ENCODE measurements around the gene IGSF6.
A peak's percentile ranks its signal among the peaks of the same experiment; 100 is the strongest.

The IGSF6 gene

DNA sequence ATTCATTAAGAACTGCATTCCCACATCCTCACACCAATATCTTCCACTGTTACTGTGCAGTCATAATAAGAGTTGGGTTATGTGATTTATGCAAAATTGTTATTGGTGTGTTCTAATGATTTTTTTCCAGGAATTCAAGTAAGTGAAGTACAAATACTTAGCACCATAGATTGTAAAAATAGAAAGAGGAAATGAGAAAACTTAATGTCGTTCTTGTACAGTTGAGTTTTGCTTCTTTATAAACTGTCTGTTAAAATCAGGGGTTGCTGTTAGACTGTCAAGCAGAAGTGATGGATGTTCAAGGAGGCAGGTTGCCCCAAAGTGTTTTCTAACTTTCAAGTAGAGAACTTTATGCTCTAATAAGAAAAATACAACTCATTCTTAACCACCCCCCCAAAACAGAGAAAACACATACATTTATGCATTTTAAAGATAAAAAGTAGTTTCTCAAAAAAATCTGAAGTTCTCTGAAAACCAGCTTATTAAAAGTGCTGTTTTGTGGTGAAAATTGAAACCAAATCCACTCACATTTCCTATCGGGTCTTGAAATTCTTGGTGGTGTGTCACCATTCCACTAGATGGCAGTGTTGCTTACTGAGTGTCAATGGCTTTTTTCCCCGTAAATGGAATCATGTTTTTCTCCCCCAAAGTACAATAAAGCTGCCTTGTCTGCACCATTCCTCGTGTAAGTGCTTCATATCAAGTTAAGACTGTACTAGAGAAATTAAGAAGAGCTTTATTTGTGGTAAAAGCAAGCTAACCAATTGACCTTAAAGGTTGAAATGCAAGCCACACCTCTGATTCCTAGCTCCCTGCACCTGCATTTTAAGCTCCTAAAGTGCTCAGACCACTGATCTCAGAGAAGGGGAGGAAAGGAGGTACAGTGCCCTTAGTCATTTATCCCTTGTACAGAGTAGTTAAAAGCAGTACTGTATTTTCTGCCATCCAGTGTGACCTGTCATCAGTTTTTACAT lies 4.7 kb upstream of the IGSF6 start:
- H3K36me3 ChIP-seq (ENCODE audit: control insufficient read depth, insufficient read depth, low read length): no peaks in the 10 kb centered on the region
- TF ChIP-seq, protein P1, sequence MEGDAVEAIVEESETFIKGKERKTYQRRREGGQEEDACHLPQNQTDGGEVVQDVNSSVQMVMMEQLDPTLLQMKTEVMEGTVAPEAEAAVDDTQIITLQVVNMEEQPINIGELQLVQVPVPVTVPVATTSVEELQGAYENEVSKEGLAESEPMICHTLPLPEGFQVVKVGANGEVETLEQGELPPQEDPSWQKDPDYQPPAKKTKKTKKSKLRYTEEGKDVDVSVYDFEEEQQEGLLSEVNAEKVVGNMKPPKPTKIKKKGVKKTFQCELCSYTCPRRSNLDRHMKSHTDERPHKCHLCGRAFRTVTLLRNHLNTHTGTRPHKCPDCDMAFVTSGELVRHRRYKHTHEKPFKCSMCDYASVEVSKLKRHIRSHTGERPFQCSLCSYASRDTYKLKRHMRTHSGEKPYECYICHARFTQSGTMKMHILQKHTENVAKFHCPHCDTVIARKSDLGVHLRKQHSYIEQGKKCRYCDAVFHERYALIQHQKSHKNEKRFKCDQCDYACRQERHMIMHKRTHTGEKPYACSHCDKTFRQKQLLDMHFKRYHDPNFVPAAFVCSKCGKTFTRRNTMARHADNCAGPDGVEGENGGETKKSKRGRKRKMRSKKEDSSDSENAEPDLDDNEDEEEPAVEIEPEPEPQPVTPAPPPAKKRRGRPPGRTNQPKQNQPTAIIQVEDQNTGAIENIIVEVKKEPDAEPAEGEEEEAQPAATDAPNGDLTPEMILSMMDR (IDR thresholded peaks at IDR 0.05; ENCODE audit: insufficient read depth, low read length, poor library complexity, severe bottlenecking): peak; percentile 72
- H3K4me3 ChIP-seq (replicated peaks; ENCODE audit: low read depth, low read length): no peak overlapping the region
- H3K27me3 ChIP-seq (replicated peaks; ENCODE audit: control insufficient read depth, insufficient read depth, low read length): no peaks in the 10 kb centered on the region; the same call in 1 of the 2 replicates
- peak; percentile 48 for DNase-seq (ENCODE audit: extremely low read depth, insufficient read length)

DNA sequence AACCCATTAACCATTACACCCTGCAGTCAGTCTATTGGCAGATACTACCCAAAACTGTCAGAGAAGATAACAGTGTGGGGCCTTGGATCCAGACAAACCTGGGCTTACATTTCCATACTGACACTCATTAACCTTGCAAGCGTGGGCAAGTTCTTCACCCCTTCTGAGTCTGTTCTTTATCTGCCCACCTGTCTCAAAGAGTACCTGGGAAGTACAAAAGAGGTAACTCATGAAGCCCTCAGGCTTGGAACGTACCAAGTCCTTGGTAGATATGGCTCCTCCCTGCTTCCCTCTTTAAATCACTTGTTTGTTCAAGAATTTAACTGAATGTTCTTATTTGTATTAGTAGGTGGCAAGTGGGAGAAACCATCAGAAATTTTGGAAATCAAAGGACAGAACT lies 2.5 kb upstream of the IGSF6 start:
- DNase-seq (ENCODE audit: extremely low read depth, insufficient read length): no peak
- TF ChIP-seq, protein P1 (IDR thresholded peaks at IDR 0.05; ENCODE audit: insufficient read depth, low read length, poor library complexity, severe bottlenecking): no peak
- no peaks in the 10 kb centered on the region; the same call in 1 of the 2 replicates for H3K27me3 ChIP-seq (replicated peaks; ENCODE audit: control insufficient read depth, insufficient read depth, low read length)
- H3K4me3 ChIP-seq (replicated peaks; ENCODE audit: low read depth, low read length): no peak overlapping the region
- no peaks in the 10 kb centered on the region for H3K36me3 ChIP-seq (ENCODE audit: control insufficient read depth, insufficient read depth, low read length)

DNA sequence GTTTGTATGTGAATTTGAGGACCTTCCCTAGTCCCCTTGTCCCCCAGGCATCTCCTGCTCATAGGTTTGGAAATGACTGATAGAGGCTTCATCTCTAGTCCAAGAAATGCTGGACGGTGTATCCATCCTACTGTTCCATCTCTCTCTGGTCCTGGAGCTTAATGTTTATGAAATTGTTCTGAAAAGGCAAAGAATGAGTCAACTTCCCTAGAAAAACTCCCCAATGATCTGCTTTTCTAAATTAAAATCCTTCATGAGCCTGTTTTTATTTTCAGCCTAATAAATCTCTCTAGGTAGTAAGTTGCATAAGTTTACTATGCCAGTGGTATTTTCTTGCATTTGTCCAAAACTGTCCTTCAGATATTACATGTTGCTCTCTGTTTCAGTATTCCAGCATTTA lies 2.1 kb upstream of the IGSF6 start:
- H3K27me3 ChIP-seq (replicated peaks; ENCODE audit: control insufficient read depth, insufficient read depth, low read length): no peaks in the 10 kb centered on the region; the same call in 1 of the 2 replicates
- TF ChIP-seq, protein P1 (IDR thresholded peaks at IDR 0.05; ENCODE audit: insufficient read depth, low read length, poor library complexity, severe bottlenecking): no peak
- no peak overlapping the region for H3K4me3 ChIP-seq (replicated peaks; ENCODE audit: low read depth, low read length)
- DNase-seq (ENCODE audit: extremely low read depth, insufficient read length): no peak
- no peaks in the 10 kb centered on the region for H3K36me3 ChIP-seq (ENCODE audit: control insufficient read depth, insufficient read depth, low read length)

DNA sequence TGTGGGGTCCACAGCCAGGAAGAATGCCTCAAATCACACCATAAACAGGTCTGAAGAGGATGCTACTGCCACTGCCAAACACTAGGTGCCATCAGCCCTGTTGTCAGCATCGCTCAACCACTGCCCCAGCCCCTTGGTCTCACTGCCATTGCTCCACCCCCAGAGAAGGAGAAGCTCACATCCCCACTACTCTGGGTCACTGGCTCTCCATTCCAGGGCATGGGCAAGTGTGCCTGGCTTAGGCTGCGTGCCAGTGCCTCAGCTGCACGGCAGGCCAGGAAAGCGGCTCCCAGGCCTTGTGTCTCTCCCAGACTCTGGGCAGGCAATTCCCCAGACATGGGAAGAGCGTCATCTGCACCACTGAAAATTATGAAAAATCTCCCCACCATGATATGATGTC lies 1.2 kb upstream of the IGSF6 start:
- no peak for DNase-seq (ENCODE audit: extremely low read depth, insufficient read length)
- Histone ChIP-seq H3K4me3 (replicated peaks; ENCODE audit: low read depth, low read length) (no peak overlapping the region), H3K36me3 (ENCODE audit: control insufficient read depth, insufficient read depth, low read length) (no peaks in the 10 kb centered on the region; the same call in 1 of the 2 replicates), H3K27me3 (replicated peaks; ENCODE audit: control insufficient read depth, insufficient read depth, low read length) (no peaks in the 10 kb centered on the region; the same call in 1 of the 2 replicates)
- TF ChIP-seq, protein P1 (IDR thresholded peaks at IDR 0.05; ENCODE audit: insufficient read depth, low read length, poor library complexity, severe bottlenecking): no peak

DNA sequence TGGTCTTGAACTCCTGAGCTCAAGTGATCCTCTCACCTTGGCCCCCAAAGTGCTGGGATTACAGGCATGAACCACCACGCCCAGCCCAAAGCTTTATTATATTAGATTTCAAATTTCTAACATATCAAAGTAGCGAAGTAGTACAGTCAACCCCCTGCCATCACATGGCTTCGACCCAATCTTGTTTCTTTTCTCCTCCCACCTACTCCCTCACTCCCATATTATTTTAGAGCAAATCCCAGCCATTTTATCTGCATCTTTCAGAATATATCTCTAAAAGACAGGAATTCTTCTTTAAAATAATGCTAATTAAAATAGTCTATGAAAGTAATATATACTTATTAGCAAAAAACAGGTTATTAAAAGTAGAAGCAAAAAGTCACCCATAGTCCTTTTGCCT lies 893 bp downstream of the IGSF6 start:
- Histone ChIP-seq H3K36me3 (ENCODE audit: control insufficient read depth, insufficient read depth, low read length) (no peaks in the 10 kb centered on the region; the same call in 1 of the 2 replicates), H3K4me3 (replicated peaks; ENCODE audit: low read depth, low read length) (no peak overlapping the region)
- TF ChIP-seq, protein P1 (IDR thresholded peaks at IDR 0.05; ENCODE audit: insufficient read depth, low read length, poor library complexity, severe bottlenecking): no peak

More for the DNA sequence above, 893 bp downstream of the IGSF6 start:
- no peak for DNase-seq (ENCODE audit: extremely low read depth, insufficient read length)
- H3K27me3 ChIP-seq (replicated peaks; ENCODE audit: control insufficient read depth, insufficient read depth, low read length): no peaks in the 10 kb centered on the region; the same call in 1 of the 2 replicates
